ENCODE data around the gene ZNF792. TPM values are rescaled to one million over a fixed set of nuclear protein-coding genes. Genes with fewer than 3 reads are reported as not detected.

ZNF792 gene
- polyA plus RNA-seq, 4 donors, result 0.45 to 5.3 (median 1.9) TPM

- WGBS, 3 donors, result 94 to 97% (median 97%) methylated on average over 12 of the region's 12 CpGs
- Histone ChIP-seq H3K9me3 (ENCODE audit: control insufficient read depth in 2 of 2, insufficient read depth in 1 of 2, low read depth in 1 of 2, low read length in 1 of 2) (peaks cover 9 to 67% of the 10 kb centered on the region in 2 donors), H3K27ac (ENCODE audit: low read depth in 1 of 3, low read length in 2 of 3) (no peak overlapping the region), H3K36me3 (ENCODE audit: control insufficient read depth in 3 of 3, insufficient read depth in 2 of 3, low read depth in 1 of 3, low read length in 3 of 3) (peaks cover 21 to 45% (median 25%) of the 10 kb centered on the region in 3 donors), H3K4me3 (ENCODE audit: low read depth in 1 of 3, low read length in 3 of 3) (no peak overlapping the region), H3K27me3 (ENCODE audit: control insufficient read depth in 3 of 3, insufficient read depth in 3 of 3, low read length in 3 of 3) (no peaks in the 10 kb centered on the region), H3K4me1 (ENCODE audit: control insufficient read depth in 3 of 3, insufficient read depth in 2 of 3, low read depth in 1 of 3, low read length in 2 of 3) (peaks cover 0 to 12% (median 4%) of the 10 kb centered on the region in 3 donors)
- DNase-seq (no peak), FAIRE-seq (no peak)
Measured at GRCh38 chr19:34960940-34961679, 2.9 kb downstream of the ZNF792 start.

GRCh38 chr19:34960103-34960805, 3.8 kb downstream of the ZNF792 start:
- H3K4me1 ChIP-seq (ENCODE audit: control insufficient read depth in 3 of 3, insufficient read depth in 2 of 3, low read depth in 1 of 3, low read length in 2 of 3), result peaks cover 0 to 12% (median 4%) of the 10 kb centered on the region in 3 donors
- no peak overlapping the region for H3K27ac ChIP-seq (ENCODE audit: low read depth in 1 of 3, low read length in 2 of 3)
- DNase-seq (no peak), FAIRE-seq (no peak)
- H3K27me3 ChIP-seq (ENCODE audit: control insufficient read depth in 3 of 3, insufficient read depth in 3 of 3, low read length in 3 of 3), result no peaks in the 10 kb centered on the region
- peaks cover 21 to 45% (median 25%) of the 10 kb centered on the region in 3 donors for H3K36me3 ChIP-seq (ENCODE audit: control insufficient read depth in 3 of 3, insufficient read depth in 2 of 3, low read depth in 1 of 3, low read length in 3 of 3)
- peaks cover 9 to 63% of the 10 kb centered on the region in 2 donors for H3K9me3 ChIP-seq (ENCODE audit: control insufficient read depth in 2 of 2, insufficient read depth in 1 of 2, low read depth in 1 of 2, low read length in 1 of 2)
- H3K4me3 ChIP-seq (ENCODE audit: low read depth in 1 of 3, low read length in 3 of 3), result no peak overlapping the region
- 97 to 98% (median 98%) methylated on average over 8 of the region's 8 CpGs for WGBS, 3 donors

DNA sequence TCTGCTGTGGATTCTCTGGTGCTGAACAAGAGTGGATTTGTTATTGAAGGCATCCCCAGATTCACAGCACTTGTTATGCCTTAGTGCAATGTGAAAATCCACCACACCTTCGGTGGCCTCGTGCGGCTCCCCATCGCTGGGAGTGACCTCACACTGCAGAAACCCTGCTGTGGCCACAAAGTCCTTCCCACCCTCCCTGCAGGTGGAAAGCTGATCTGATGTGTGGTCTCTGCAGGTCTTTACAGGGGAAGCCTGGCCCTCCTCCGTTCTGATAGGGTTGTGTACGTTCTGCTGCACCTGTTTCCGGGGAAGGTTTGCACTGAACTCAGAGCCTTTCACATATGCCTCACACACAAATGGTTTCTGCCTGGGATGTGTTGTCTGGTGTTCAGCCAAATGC, 5.0 kb downstream of the ZNF792 start:
- 86 to 94% (median 93%) methylated on average over 7 of the region's 7 CpGs for WGBS, 3 donors
- FAIRE-seq, result no peak
- no peak overlapping the region for H3K4me3 ChIP-seq (ENCODE audit: low read depth in 1 of 3, low read length in 3 of 3)
- no peaks in the 10 kb centered on the region for H3K27me3 ChIP-seq (ENCODE audit: control insufficient read depth in 3 of 3, insufficient read depth in 3 of 3, low read length in 3 of 3)
- peaks cover 9 to 63% of the 10 kb centered on the region in 2 donors for H3K9me3 ChIP-seq (ENCODE audit: control insufficient read depth in 2 of 2, insufficient read depth in 1 of 2, low read depth in 1 of 2, low read length in 1 of 2)
- H3K36me3 ChIP-seq (ENCODE audit: control insufficient read depth in 3 of 3, insufficient read depth in 2 of 3, low read depth in 1 of 3, low read length in 3 of 3), result peaks cover 21 to 45% (median 25%) of the 10 kb centered on the region in 3 donors
- H3K27ac ChIP-seq (ENCODE audit: low read depth in 1 of 3, low read length in 2 of 3), result no peak overlapping the region
- peaks cover 0 to 12% (median 4%) of the 10 kb centered on the region in 3 donors for H3K4me1 ChIP-seq (ENCODE audit: control insufficient read depth in 3 of 3, insufficient read depth in 2 of 3, low read depth in 1 of 3, low read length in 2 of 3)
- no peak for DNase-seq

- Histone ChIP-seq H3K27ac (ENCODE audit: low read depth in 1 of 3, low read length in 2 of 3) (no peak overlapping the region), H3K4me1 (ENCODE audit: control insufficient read depth in 3 of 3, insufficient read depth in 2 of 3, low read depth in 1 of 3, low read length in 2 of 3) (peaks cover 0 to 11% (median 4%) of the 10 kb centered on the region in 3 donors), H3K4me3 (ENCODE audit: low read depth in 1 of 3, low read length in 3 of 3) (no peak overlapping the region), H3K9me3 (ENCODE audit: control insufficient read depth in 2 of 2, insufficient read depth in 1 of 2, low read depth in 1 of 2, low read length in 1 of 2) (peaks cover 9 to 63% of the 10 kb centered on the region in 2 donors), H3K27me3 (ENCODE audit: control insufficient read depth in 3 of 3, insufficient read depth in 3 of 3, low read length in 3 of 3) (no peaks in the 10 kb centered on the region), H3K36me3 (ENCODE audit: control insufficient read depth in 3 of 3, insufficient read depth in 2 of 3, low read depth in 1 of 3, low read length in 3 of 3) (peaks cover 21 to 45% (median 25%) of the 10 kb centered on the region in 3 donors)
- DNase-seq, result no peak
- FAIRE-seq, result no peak
- 94 to 95% (median 95%) methylated on average over 22 of the region's 22 CpGs for WGBS, 3 donors
Measured at GRCh38 chr19:34957830-34958751, 5.9 kb downstream of the ZNF792 start.

- Histone ChIP-seq H3K4me1 (ENCODE audit: control insufficient read depth in 3 of 3, insufficient read depth in 2 of 3, low read depth in 1 of 3, low read length in 2 of 3) (no peaks in the 10 kb centered on the region), H3K36me3 (ENCODE audit: control insufficient read depth in 3 of 3, insufficient read depth in 2 of 3, low read depth in 1 of 3, low read length in 3 of 3) (peaks cover 0 to 12% (median 11%) of the 10 kb centered on the region in 3 donors), H3K4me3 (ENCODE audit: low read depth in 1 of 3, low read length in 3 of 3) (no peak overlapping the region), H3K27ac (ENCODE audit: low read depth in 1 of 3, low read length in 2 of 3) (no peak overlapping the region), H3K27me3 (ENCODE audit: control insufficient read depth in 3 of 3, insufficient read depth in 3 of 3, low read length in 3 of 3) (no peaks in the 10 kb centered on the region), H3K9me3 (ENCODE audit: control insufficient read depth in 2 of 2, insufficient read depth in 1 of 2, low read depth in 1 of 2, low read length in 1 of 2) (peaks cover 3 to 26% of the 10 kb centered on the region in 2 donors)
- DNase-seq (no peak), FAIRE-seq (no peak)
Measured at GRCh38 chr19:34953092-34953491, 10.9 kb downstream of the ZNF792 start.

GRCh38 chr19:34943861-34944573, 20.0 kb downstream of the ZNF792 start:
- no peak for FAIRE-seq

GRCh38 chr19:34938886-34939285, 25.1 kb downstream of the ZNF792 start:
- H3K27ac ChIP-seq (ENCODE audit: low read depth in 1 of 3, low read length in 2 of 3), result no peak overlapping the region
- WGBS, 3 donors, result 82 to 92% (median 89%) methylated on average over 6 to 9 of the region's 10 CpGs
- no peaks in the 10 kb centered on the region for H3K27me3 ChIP-seq (ENCODE audit: control insufficient read depth in 3 of 3, insufficient read depth in 3 of 3, low read length in 3 of 3)
- no peak for DNase-seq
- H3K4me3 ChIP-seq (ENCODE audit: low read depth in 1 of 3, low read length in 3 of 3), result no peak overlapping the region
- H3K9me3 ChIP-seq (ENCODE audit: control insufficient read depth in 2 of 2, insufficient read depth in 1 of 2, low read depth in 1 of 2, low read length in 1 of 2), result peaks cover 0 to 37% of the 10 kb centered on the region in 2 donors
- FAIRE-seq, result no peak
- no peaks in the 10 kb centered on the region for H3K4me1 ChIP-seq (ENCODE audit: control insufficient read depth in 3 of 3, insufficient read depth in 2 of 3, low read depth in 1 of 3, low read length in 2 of 3)
- H3K36me3 ChIP-seq (ENCODE audit: control insufficient read depth in 3 of 3, insufficient read depth in 2 of 3, low read depth in 1 of 3, low read length in 3 of 3), result peaks cover 0 to 27% (median 7%) of the 10 kb centered on the region in 3 donors

More at GRCh38 chr19:34943861-34944573, 20.0 kb downstream of the ZNF792 start:
- Histone ChIP-seq H3K27me3 (ENCODE audit: control insufficient read depth in 3 of 3, insufficient read depth in 3 of 3, low read length in 3 of 3) (no peaks in the 10 kb centered on the region), H3K27ac (ENCODE audit: low read depth in 1 of 3, low read length in 2 of 3) (no peak overlapping the region), H3K36me3 (ENCODE audit: control insufficient read depth in 3 of 3, insufficient read depth in 2 of 3, low read depth in 1 of 3, low read length in 3 of 3) (peaks cover 0 to 8% (median 6%) of the 10 kb centered on the region in 3 donors), H3K4me1 (ENCODE audit: control insufficient read depth in 3 of 3, insufficient read depth in 2 of 3, low read depth in 1 of 3, low read length in 2 of 3) (no peaks in the 10 kb centered on the region), H3K4me3 (ENCODE audit: low read depth in 1 of 3, low read length in 3 of 3) (no peak overlapping the region), H3K9me3 (ENCODE audit: control insufficient read depth in 2 of 2, insufficient read depth in 1 of 2, low read depth in 1 of 2, low read length in 1 of 2) (peaks cover 0 to 47% of the 10 kb centered on the region in 2 donors)
- 97 to 98% (median 98%) methylated on average over 13 of the region's 13 CpGs for WGBS, 3 donors
- DNase-seq, result no peak
